ENCODE results near the gene DIDO1. TPM values are rescaled to one million over a fixed set of nuclear protein-coding genes. Genes with fewer than 3 reads are reported as not detected.

DIDO1 gene
- polyA plus RNA-seq, 1 of the 3 experiments (the other 2 are of a cell fraction): 14.7 TPM

DNA sequence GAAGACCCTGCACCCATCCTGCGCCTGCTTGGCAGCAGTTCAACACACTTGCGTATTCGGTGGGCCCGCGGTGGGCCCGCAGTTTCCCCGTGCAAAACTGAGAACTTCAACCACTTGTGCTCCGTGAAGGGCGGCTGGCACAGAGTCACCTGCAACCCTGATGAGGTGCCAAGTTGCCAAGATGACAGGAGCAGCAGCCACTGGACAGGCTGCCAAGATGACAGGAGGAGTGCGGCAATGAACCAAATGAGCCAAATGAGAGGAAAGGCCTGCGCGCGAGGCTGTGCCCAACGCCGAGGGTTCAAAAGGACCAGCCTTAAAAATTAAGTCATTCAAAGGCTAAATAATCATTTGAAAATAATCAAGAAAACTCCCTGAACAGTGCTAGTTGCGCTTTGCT, 20.1 kb downstream of the DIDO1 start:
- no peak overlapping the region for H3K4me3 ChIP-seq (ENCODE audit: low read depth in 2 of 2, low read length in 1 of 2)
- no peaks in the 10 kb centered on the region for H3K9me3 ChIP-seq
- no peak overlapping the region for H3K9ac ChIP-seq
- TF ChIP-seq GABPA (IDR thresholded peaks at IDR 0.05; ENCODE audit: low read depth) (no peak), USF2 (IDR thresholded peaks at IDR 0.05; ENCODE audit: borderline replicate concordance, low read depth, low read length) (no peak), EZH2phosphoT487 (IDR thresholded peaks at IDR 0.05; ENCODE audit: borderline replicate concordance, low read depth) (no peak), RFX5 (IDR thresholded peaks at IDR 0.05; ENCODE audit: low read length) (no peak), GATA2 (CRISPR knock-in tag; IDR thresholded peaks at IDR 0.05) (no peak), EP300 (IDR thresholded peaks at IDR 0.05; ENCODE audit: borderline replicate concordance in 1 of 2, low read depth in 1 of 2, low read length in 1 of 2) (no peak), TEAD4 (IDR thresholded peaks at IDR 0.05; ENCODE audit: borderline replicate concordance, insufficient read depth) (no peak), CHD2 (IDR thresholded peaks at IDR 0.05; ENCODE audit: low read length, partially characterized antibody) (no peak), FOSL2 (IDR thresholded peaks at IDR 0.05; ENCODE audit: borderline replicate concordance, low read depth) (no peak), TAF1 (IDR thresholded peaks at IDR 0.05; ENCODE audit: borderline replicate concordance, low read depth, low read length) (no peak), FOXM1 (IDR thresholded peaks at IDR 0.05; ENCODE audit: low read depth) (no peak), RXRA (IDR thresholded peaks at IDR 0.05; ENCODE audit: borderline replicate concordance, low read depth) (no peak)
- TF ChIP-seq, protein P1, sequence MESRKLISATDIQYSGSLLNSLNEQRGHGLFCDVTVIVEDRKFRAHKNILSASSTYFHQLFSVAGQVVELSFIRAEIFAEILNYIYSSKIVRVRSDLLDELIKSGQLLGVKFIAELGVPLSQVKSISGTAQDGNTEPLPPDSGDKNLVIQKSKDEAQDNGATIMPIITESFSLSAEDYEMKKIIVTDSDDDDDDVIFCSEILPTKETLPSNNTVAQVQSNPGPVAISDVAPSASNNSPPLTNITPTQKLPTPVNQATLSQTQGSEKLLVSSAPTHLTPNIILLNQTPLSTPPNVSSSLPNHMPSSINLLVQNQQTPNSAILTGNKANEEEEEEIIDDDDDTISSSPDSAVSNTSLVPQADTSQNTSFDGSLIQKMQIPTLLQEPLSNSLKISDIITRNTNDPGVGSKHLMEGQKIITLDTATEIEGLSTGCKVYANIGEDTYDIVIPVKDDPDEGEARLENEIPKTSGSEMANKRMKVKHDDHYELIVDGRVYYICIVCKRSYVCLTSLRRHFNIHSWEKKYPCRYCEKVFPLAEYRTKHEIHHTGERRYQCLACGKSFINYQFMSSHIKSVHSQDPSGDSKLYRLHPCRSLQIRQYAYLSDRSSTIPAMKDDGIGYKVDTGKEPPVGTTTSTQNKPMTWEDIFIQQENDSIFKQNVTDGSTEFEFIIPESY (IDR thresholded peaks at IDR 0.05; ENCODE audit: borderline replicate concordance, low read depth): no peak
- ChIA-PET CTCF (interaction anchor here (1.0 to 9.9 kb wide), 4 partner anchors 15 to 64 kb away, joined by 3 to 127 read pairs (median 45); partner anchors contain the start of gene DIDO1), POLR2A (no interaction called here)
- no peaks in the 10 kb centered on the region for H3K27me3 ChIP-seq (ENCODE audit: insufficient read depth)
- H3K4me2 ChIP-seq: no peak overlapping the region
- 95% methylated on average over 16 of the region's 16 CpGs for WGBS (ENCODE audit: low lambda C conversion rate)
- peaks cover 64% of the 10 kb centered on the region for H4K20me1 ChIP-seq (ENCODE audit: insufficient read depth)
- peaks cover 75% of the 10 kb centered on the region for H3K79me2 ChIP-seq (ENCODE audit: insufficient read depth)
- H3F3A ChIP-seq (replicated peaks; ENCODE audit: insufficient read depth): peaks cover 30% of the 10 kb centered on the region
- DNase-seq: no peak
- H3K4me1 ChIP-seq (ENCODE audit: control insufficient read depth in 1 of 2, insufficient read depth in 2 of 2, low read depth in 1 of 2, low read length in 1 of 2): 0 out of 4 replicates have a peak, but pooled peaks cover 0 to 5% of the 10 kb centered on the region in 2 experiments
- H2AFZ ChIP-seq (ENCODE audit: low read depth): no peak overlapping the region
- H3K36me3 ChIP-seq (replicated peaks in 1 of 2; ENCODE audit: control insufficient read depth in 1 of 2, insufficient read depth in 2 of 2, low read length in 1 of 2): peaks cover 65 to 96% of the 10 kb centered on the region in 2 experiments
- H3K9me2 ChIP-seq: no peaks in the 10 kb centered on the region
- no peak overlapping the region for H3K27ac ChIP-seq (ENCODE audit: low read depth in 2 of 2, low read length in 1 of 2)

- Histone ChIP-seq H3K27ac (ENCODE audit: low read depth in 2 of 2, low read length in 1 of 2) (no peak overlapping the region), H2AFZ (ENCODE audit: low read depth) (no peak overlapping the region), H3K9me3 (no peaks in the 10 kb centered on the region), H3K4me2 (no peak overlapping the region), H3K79me2 (ENCODE audit: insufficient read depth) (peaks cover 70% of the 10 kb centered on the region), H3F3A (replicated peaks; ENCODE audit: insufficient read depth) (peaks cover 36% of the 10 kb centered on the region), H4K20me1 (ENCODE audit: insufficient read depth) (peaks cover 65% of the 10 kb centered on the region), H3K36me3 (replicated peaks in 1 of 2; ENCODE audit: control insufficient read depth in 1 of 2, insufficient read depth in 2 of 2, low read length in 1 of 2) (peaks cover 65 to 96% of the 10 kb centered on the region in 2 experiments), H3K9ac (no peak overlapping the region), H3K9me2 (no peaks in the 10 kb centered on the region), H3K4me1 (ENCODE audit: control insufficient read depth in 1 of 2, insufficient read depth in 2 of 2, low read depth in 1 of 2, low read length in 1 of 2) (peaks cover 1 to 6% of the 10 kb centered on the region in 2 experiments; a peak in 2 of 4 replicates), H3K27me3 (ENCODE audit: insufficient read depth) (no peaks in the 10 kb centered on the region), H3K4me3 (ENCODE audit: low read depth in 2 of 2, low read length in 1 of 2) (no peak overlapping the region)
- DNase-seq: no peak
- TF ChIP-seq YY1 (IDR thresholded peaks at IDR 0.05; ENCODE audit: low read depth) (no peak), ELF1 (IDR thresholded peaks at IDR 0.05) (no peak), RFX5 (IDR thresholded peaks at IDR 0.05; ENCODE audit: low read length) (no peak), NFIC (IDR thresholded peaks at IDR 0.05; ENCODE audit: borderline replicate concordance) (no peak), TEAD4 (IDR thresholded peaks at IDR 0.05; ENCODE audit: borderline replicate concordance, insufficient read depth) (no peak), CHD2 (IDR thresholded peaks at IDR 0.05; ENCODE audit: low read length, partially characterized antibody) (no peak), FOSL2 (IDR thresholded peaks at IDR 0.05; ENCODE audit: borderline replicate concordance, low read depth) (no peak)
- TF ChIP-seq, protein P2, sequence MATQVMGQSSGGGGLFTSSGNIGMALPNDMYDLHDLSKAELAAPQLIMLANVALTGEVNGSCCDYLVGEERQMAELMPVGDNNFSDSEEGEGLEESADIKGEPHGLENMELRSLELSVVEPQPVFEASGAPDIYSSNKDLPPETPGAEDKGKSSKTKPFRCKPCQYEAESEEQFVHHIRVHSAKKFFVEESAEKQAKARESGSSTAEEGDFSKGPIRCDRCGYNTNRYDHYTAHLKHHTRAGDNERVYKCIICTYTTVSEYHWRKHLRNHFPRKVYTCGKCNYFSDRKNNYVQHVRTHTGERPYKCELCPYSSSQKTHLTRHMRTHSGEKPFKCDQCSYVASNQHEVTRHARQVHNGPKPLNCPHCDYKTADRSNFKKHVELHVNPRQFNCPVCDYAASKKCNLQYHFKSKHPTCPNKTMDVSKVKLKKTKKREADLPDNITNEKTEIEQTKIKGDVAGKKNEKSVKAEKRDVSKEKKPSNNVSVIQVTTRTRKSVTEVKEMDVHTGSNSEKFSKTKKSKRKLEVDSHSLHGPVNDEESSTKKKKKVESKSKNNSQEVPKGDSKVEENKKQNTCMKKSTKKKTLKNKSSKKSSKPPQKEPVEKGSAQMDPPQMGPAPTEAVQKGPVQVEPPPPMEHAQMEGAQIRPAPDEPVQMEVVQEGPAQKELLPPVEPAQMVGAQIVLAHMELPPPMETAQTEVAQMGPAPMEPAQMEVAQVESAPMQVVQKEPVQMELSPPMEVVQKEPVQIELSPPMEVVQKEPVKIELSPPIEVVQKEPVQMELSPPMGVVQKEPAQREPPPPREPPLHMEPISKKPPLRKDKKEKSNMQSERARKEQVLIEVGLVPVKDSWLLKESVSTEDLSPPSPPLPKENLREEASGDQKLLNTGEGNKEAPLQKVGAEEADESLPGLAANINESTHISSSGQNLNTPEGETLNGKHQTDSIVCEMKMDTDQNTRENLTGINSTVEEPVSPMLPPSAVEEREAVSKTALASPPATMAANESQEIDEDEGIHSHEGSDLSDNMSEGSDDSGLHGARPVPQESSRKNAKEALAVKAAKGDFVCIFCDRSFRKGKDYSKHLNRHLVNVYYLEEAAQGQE (IDR thresholded peaks at IDR 0.05; ENCODE audit: low read depth, low read length): no peak
- ChIA-PET POLR2A (no interaction called here), CTCF (interaction anchor here (9.8 to 9.9 kb wide), 2 partner anchors 15 to 30 kb away, joined by 86 to 127 read pairs; partner anchors contain the start of gene DIDO1)
- WGBS (ENCODE audit: low lambda C conversion rate): 92% methylated on average over 15 of the region's 17 CpGs
Measured at GRCh38 chr20:62905536-62906117, 20.7 kb downstream of the DIDO1 start.
